GM12878 (cell line): ENCODE measurements around the gene LSP1. TPM values are rescaled to one million over a fixed set of nuclear protein-coding genes. Genes with fewer than 3 reads are reported as not detected.

Experiments used
- ATAC-seq: fragments of 200-7000 bp; cut with Tn5 transposase; 3 replicates; pipeline ENCODE4 v1.9.1; 2020; ENCODE audit warnings: mild to moderate bottlenecking, moderate library complexity
- BruUV-seq: library from RNA; stranded (reverse); fragments of 400-500 nt; replicated peaks from 2 replicates; lab custom pipeline; 2021; lab: Mats Ljungman, UMichigan
- CTCF ChIA-PET: fragments of 300-600 bp; sonication (Branson Sonifier 250); formaldehyde crosslinking; extraction: SDS; loops from one replicate; lab custom pipeline; 2021; ENCODE audit warnings: inconsistent platforms; lab: Yijun Ruan, JAX
- POLR2A ChIA-PET: fragments of 350-600 bp; formaldehyde crosslinking; extraction: SDS; loops from one replicate; lab custom pipeline; 2021; ENCODE audit warnings: inconsistent platforms; lab: Charles Lee
- RAD21 ChIA-PET: fragments of 300-600 bp; sonication (Branson Sonifier 250); formaldehyde crosslinking; loops from one replicate; lab custom pipeline; 2023; ENCODE audit warnings: antibody characterized with exemption; ENCODE audit not compliant: unreplicated experiment; lab: Charles Lee
- SMC1A ChIA-PET: fragments of 300-600 bp; sonication (Branson Sonifier 250); formaldehyde crosslinking; loops from one replicate; lab custom pipeline; 2023; ENCODE audit not compliant: unreplicated experiment, uncharacterized antibody; lab: Charles Lee
- DNase-seq: peaks from one replicate; pipeline ENCODE4 v3.0.0-alpha.2; 2011; ENCODE audit warnings: low read depth, low spot score
- FAIRE-seq: peaks from 3 replicates; lab custom pipeline; 2011; peaks lifted over from hg19 to GRCh38; lab: Jason Lieb, UNC
- H2AFZ ChIP-seq: 2 replicates; pipeline ENCODE4 v1.6.0; 2011; ENCODE audit warnings: low read depth, low read length, control low read depth; ENCODE audit not compliant: control insufficient read depth
- H3K27ac ChIP-seq: 2 replicates; pipeline ENCODE4 v1.5.1; 2011; ENCODE audit warnings: control low read depth; ENCODE audit not compliant: control insufficient read depth, insufficient read depth
- H3K27me3 ChIP-seq, 2 experiments: replicated peaks in 1 of 2; 2 replicates each; pipeline versions ENCODE4 v1.6.0 to v1.6.1; 2011; ENCODE audit warnings: low read length in 1 of 2; ENCODE audit not compliant: control insufficient read depth in 2 of 2, insufficient read depth in 2 of 2
- H3K36me3 ChIP-seq, 2 experiments: 2 replicates each; pipeline ENCODE4 v1.5.1; 2011; ENCODE audit warnings: low read length in 1 of 2; ENCODE audit not compliant: control insufficient read depth in 2 of 2, insufficient read depth in 2 of 2
- H3K4me1 ChIP-seq: 2 replicates; pipeline ENCODE4 v1.6.1; 2011; ENCODE audit warnings: mild to moderate bottlenecking, low read length, moderate library complexity, mixed read lengths; ENCODE audit not compliant: control insufficient read depth, insufficient read depth
- H3K4me2 ChIP-seq: 2 replicates; pipeline ENCODE4 v1.6.0; 2011; ENCODE audit warnings: control low read depth; ENCODE audit not compliant: control insufficient read depth, insufficient read depth
- H3K4me3 ChIP-seq: fragments of 200-600 bp; sonication (generic); 2 replicates; pipeline ENCODE4 v1.5.1; 2016
- H3K79me2 ChIP-seq: 2 replicates; pipeline ENCODE4 v1.6.0; 2011; ENCODE audit warnings: low read length; ENCODE audit not compliant: control insufficient read depth, insufficient read depth
- H3K9ac ChIP-seq: 2 replicates; pipeline ENCODE4 v1.8.0; 2011; ENCODE audit warnings: low read length, control low read depth, mixed read lengths; ENCODE audit not compliant: control insufficient read depth, insufficient read depth
- H3K9me3 ChIP-seq: replicated peaks from 3 replicates; pipeline ENCODE4 v1.5.1; 2011; ENCODE audit warnings: mild to moderate bottlenecking, low read length; ENCODE audit not compliant: control insufficient read depth, insufficient read depth
- H4K20me1 ChIP-seq: 2 replicates; pipeline ENCODE4 v1.6.0; 2011; ENCODE audit not compliant: control insufficient read depth, insufficient read depth
- CTCF ChIP-seq, 3 experiments: IDR thresholded peaks in 2 of 3; conservative IDR thresholded peaks in 1 of 3; 2 replicates each; pipeline ENCODE4 v1.5.1; 2011; ENCODE audit warnings: low read depth in 3 of 3, low read length in 3 of 3, mild to moderate bottlenecking in 3 of 3, control low read depth in 2 of 3, moderate library complexity in 2 of 3, inconsistent platforms in 1 of 3, mixed read lengths in 1 of 3; ENCODE audit not compliant: control insufficient read depth in 2 of 3, insufficient read depth in 1 of 3; ENCODE audit errors: extremely low read depth in 1 of 3
- DPF2 ChIP-seq: fragments of 450-650 bp; IDR thresholded peaks from 2 replicates; pipeline ENCODE4 v1.6.1; 2017; ENCODE audit warnings: mild to moderate bottlenecking
- FOS ChIP-seq: IDR thresholded peaks from 3 replicates; pipeline ENCODE4 v1.6.1; 2011; ENCODE audit warnings: borderline replicate concordance; ENCODE audit not compliant: insufficient read length; ENCODE audit errors: extremely low read depth
- FOXM1 ChIP-seq: IDR thresholded peaks from 2 replicates; pipeline ENCODE4 v1.6.1; 2012; ENCODE audit warnings: low read depth, mild to moderate bottlenecking, inconsistent platforms, low read length, moderate library complexity
- HDAC6 ChIP-seq: fragments of 200-600 bp; sonication (generic); IDR thresholded peaks from one replicate; pipeline ENCODE4 v1.8.0; 2017; ENCODE audit warnings: antibody characterized with exemption; ENCODE audit not compliant: unreplicated experiment
- IRF5 ChIP-seq: fragments of 450-650 bp; IDR thresholded peaks from 2 replicates; pipeline ENCODE4 v1.6.1; 2017; ENCODE audit warnings: borderline replicate concordance
- KAT2A ChIP-seq: conservative IDR thresholded peaks from 2 replicates; pipeline ENCODE4 v1.6.1; 2011; ENCODE audit warnings: low read depth, low read length; ENCODE audit not compliant: control insufficient read depth
- LARP7 ChIP-seq: fragments of 450-650 bp; IDR thresholded peaks from 2 replicates; pipeline ENCODE4 v1.6.1; 2017; ENCODE audit warnings: mild to moderate bottlenecking
- NFXL1 ChIP-seq: fragments of 450-650 bp; IDR thresholded peaks from 2 replicates; pipeline ENCODE4 v1.6.1; 2017; ENCODE audit warnings: antibody characterized with exemption, mild to moderate bottlenecking, borderline replicate concordance
- POLR2A ChIP-seq: IDR thresholded peaks from 2 replicates; pipeline ENCODE4 v1.6.1; 2011; ENCODE audit warnings: low read depth, mild to moderate bottlenecking, low read length
- SUPT20H ChIP-seq: IDR thresholded peaks from 2 replicates; pipeline ENCODE4 v1.6.1; 2011; ENCODE audit warnings: low read depth, mild to moderate bottlenecking, low read length, moderate library complexity, borderline replicate concordance; ENCODE audit not compliant: control insufficient read depth
- ZNF207 ChIP-seq: fragments of 450-650 bp; IDR thresholded peaks from 2 replicates; pipeline ENCODE4 v1.6.1; 2014; ENCODE audit warnings: antibody characterized with exemption, mild to moderate bottlenecking, borderline replicate concordance
- whole genome bisulfite sequencing: methylation state at CpG from one replicate; pipeline ENCODE4 v1.1.6; 2016; ENCODE audit warnings: low lambda C conversion rate; ENCODE audit not compliant: insufficient replicate concordance, insufficient coverage; ENCODE audit errors: missing lambda C conversion rate; 5-methylcytosine and 5-hydroxymethylcytosine counted together
- in situ Hi-C: fragments of 300-500 bp; cut with MboI; formaldehyde crosslinking; loops from 9 replicates; pipeline ENCODE4 v1.14.3; 2018; ENCODE audit warnings: mixed read lengths
- intact Hi-C: fragments of 100-400 bp; cut with micrococcal nuclease; formaldehyde crosslinking; loops from one replicate; pipeline ENCODE4 v1.14.2; 2022; ENCODE audit not compliant: unreplicated experiment
- polyA plus RNA-seq, 11 experiments: library from polyadenylated mRNA; depleted of rRNA in 4 of 11; unstranded in 6 of 11; stranded (reverse) in 5 of 11; fragments of >200 nt; fragmentation: Nextera tagmentation in 4 of 11; fragmentation: Illumina TruSeq in 1 of 11; extraction: Ambion mirVana in 4 of 11; extraction: Trizol in 1 of 11; gene quantifications; 1 replicate in 1 of 11; 2 replicates in 10 of 11; pipeline versions ENCODE4 v1.2.1 to v1.2.3, GENCODE V29; 2011 to 2016; ENCODE audit warnings: inconsistent platforms in 2 of 11, missing spikeins in 2 of 11, low read depth in 1 of 11
- total RNA-seq, 4 experiments: library from RNA; depleted of rRNA in 3 of 4; stranded (reverse); fragments of >200 nt in 3 of 4; fragmentation: Illumina TruSeq in 1 of 4; extraction: Trizol in 1 of 4; gene quantifications; 2 replicates each; pipeline versions ENCODE4 v1.2.1 to v1.2.3, GENCODE V29; 2013 to 2021

The LSP1 gene
- total and polyA plus RNA-seq, 10 of the 15 experiments (the other 5 are each of a cell fraction or from before 2014, with no cell fraction given) = 19.2 to 488 (median 369) TPM

GRCh38 chr11:1919391-1920127 is 66.7 kb downstream of the LSP1 start, which contains the start of gene TNNT3:
Gene TNNT3 (plus strand): TSS chr11:1919703. CDS start chr11:1922875, 3,172 bp downstream.
- no TSS peak for BruUV-seq
- no peak for DNase-seq

DNA sequence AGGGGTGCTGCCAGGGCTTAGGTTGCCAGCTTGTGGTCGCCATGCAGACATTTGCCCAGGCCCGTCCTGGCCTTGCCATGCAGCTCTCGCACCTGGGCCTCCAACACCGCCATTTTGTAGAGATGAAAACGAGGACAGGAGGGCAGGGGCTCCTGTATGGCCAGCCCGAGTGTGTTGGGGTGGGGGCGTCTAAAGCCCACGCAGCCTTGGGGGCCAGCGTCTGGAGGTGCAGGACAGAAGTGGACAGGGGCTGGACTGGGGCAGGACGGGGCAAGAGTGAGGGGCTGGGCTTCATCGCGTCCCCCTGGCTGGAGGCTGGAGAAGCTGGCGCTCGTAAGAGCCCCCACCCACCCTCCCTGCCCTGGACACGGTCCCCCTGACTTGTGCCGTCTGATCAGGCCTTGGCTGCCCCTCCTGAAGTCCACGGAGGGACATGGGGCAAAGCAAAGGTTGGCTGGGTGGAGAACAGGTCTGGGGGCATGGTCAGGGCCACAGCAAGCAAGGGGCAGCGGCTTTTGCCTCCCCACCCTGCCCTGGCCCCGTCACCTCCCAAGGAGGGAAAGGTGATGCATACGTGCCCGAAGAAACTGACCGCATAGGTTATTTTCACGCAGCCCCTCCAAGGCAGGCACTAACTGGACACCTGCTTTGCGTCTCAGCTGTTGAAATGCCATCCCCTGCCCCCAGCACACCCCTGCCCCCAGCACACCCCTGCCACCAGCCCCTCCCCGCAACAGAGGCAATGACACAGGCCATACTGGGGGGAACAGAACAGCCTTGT is 67.4 kb downstream of the LSP1 start:
- H3K4me1 ChIP-seq = no peaks in the 10 kb centered on the region
- no peak overlapping the region for H3K4me2 ChIP-seq
- H3K36me3 ChIP-seq = no peaks in the 10 kb centered on the region
- POLR2A ChIA-PET = no interaction called here
- no peak for ATAC-seq
- no peak for TF ChIP-seq FOS
- TF ChIP-seq CTCF (IDR thresholded peaks at IDR 0.05 in 2 of 3, conservative IDR thresholded peaks at IDR 0.05 in 1 of 3; ENCODE audit: control insufficient read depth in 2 of 3, extremely low read depth in 1 of 3, insufficient read depth in 1 of 3, low read depth in 3 of 3, low read length in 3 of 3) = no peak
- TF ChIP-seq NFXL1 = no peak
- no peak for TF ChIP-seq DPF2
- no peak for TF ChIP-seq KAT2A
- TF ChIP-seq SUPT20H = no peak
- TF ChIP-seq HDAC6 = no peak
- no peak for TF ChIP-seq FOXM1
- no peak for TF ChIP-seq IRF5
- no peak for TF ChIP-seq ZNF207
- TF ChIP-seq, all 136 proteins: peak for 0
- WGBS = 54% methylated on average over 23 of the region's 25 CpGs
- ChIA-PET SMC1A (no interaction called here), CTCF (interaction anchor here (1.1 kb wide), 1 partner anchor 72 kb away, joined by 4 read pairs; no protein-coding TSS in a partner anchor), RAD21 (no interaction called here)
- Histone ChIP-seq H3K9me3 (no peaks in the 10 kb centered on the region), H3K4me3 (no peak overlapping the region), H3K27ac (no peak overlapping the region), H4K20me1 (no peaks in the 10 kb centered on the region), H3K27me3 (no peaks in the 10 kb centered on the region), H3K79me2 (no peaks in the 10 kb centered on the region), H3K9ac (no peak overlapping the region), H2AFZ (no peak overlapping the region)
- no TSS peak for BruUV-seq
- intact Hi-C loops = no loop called here
- no peak for DNase-seq
- in situ Hi-C loops = no loop called here
- FAIRE-seq = no peak

More at GRCh38 chr11:1919391-1920127, 66.7 kb downstream of the LSP1 start, which contains the start of gene TNNT3:
- H3K4me2 ChIP-seq = no peak within 1 kb of the TSS
- intact Hi-C loops (loop anchor here (2.0 kb wide), 1 partner anchor 81 kb away; the partner anchor contains the start of gene TNNI2), in situ Hi-C loops (loop anchor here (5.0 kb wide), 1 partner anchor 37 kb away; no protein-coding TSS in a partner anchor)
- ChIA-PET CTCF (interaction anchor here (1.1 kb wide), 1 partner anchor 72 kb away, joined by 4 read pairs; no protein-coding TSS in a partner anchor), SMC1A (no interaction called here)
- H2AFZ ChIP-seq = no peak within 1 kb of the TSS
- H3K79me2 ChIP-seq = no peaks in the 10 kb centered on the region
- TF ChIP-seq POLR2A (peak; percentile 41; the same call in 1 of the 2 replicates), LARP7 (no peak)
- TF ChIP-seq, all 136 proteins: peak for 1
- H3K36me3 ChIP-seq = no peaks in the 10 kb centered on the region
- ChIA-PET RAD21 (no interaction called here), POLR2A (no interaction called here)
- no peaks in the 10 kb centered on the region for H3K4me1 ChIP-seq
- no peaks in the 10 kb centered on the region for H3K27me3 ChIP-seq
- ATAC-seq = no peak
- H4K20me1 ChIP-seq = no peaks in the 10 kb centered on the region
- H3K4me3 ChIP-seq = no peak within 1 kb of the TSS
- H3K9ac ChIP-seq = no peak within 1 kb of the TSS
- 55% methylated on average over 31 of the region's 31 CpGs for WGBS
- H3K27ac ChIP-seq = no peak within 1 kb of the TSS
- no peak for FAIRE-seq
- H3K9me3 ChIP-seq = no peaks in the 10 kb centered on the region; the same call in 2 of the 3 replicates
